ENCODE data around the gene WDR3. TPM values are rescaled to one million over a fixed set of nuclear protein-coding genes. Genes with fewer than 3 reads are reported as not detected.

WDR3 gene
- total RNA-seq, 1 donor from 2014 or later: 17.3 TPM

DNA sequence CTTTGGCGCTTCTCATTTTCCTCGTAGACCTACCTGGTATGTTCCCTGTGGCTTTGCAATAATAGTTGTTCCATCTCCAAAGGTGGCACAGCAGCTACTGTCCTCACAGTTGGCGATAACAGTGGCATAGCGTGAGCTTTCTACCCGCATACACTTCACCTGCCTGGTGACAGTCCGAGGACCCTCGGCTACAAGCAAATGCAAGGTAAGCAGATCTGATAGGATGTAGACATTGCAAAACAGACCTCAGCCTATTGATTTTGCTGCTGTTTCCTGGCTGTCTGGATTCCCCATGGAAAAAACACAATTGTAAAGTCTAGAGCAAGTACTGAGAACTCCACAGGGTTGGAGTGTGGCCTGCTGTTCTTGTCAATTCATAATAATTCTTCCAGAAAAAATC, 78.5 kb downstream of the WDR3 start:
- Mint-ChIP-seq H3K27ac (ENCODE audit: unreplicated experiment) (no peak overlapping the region), H3K27me3 (ENCODE audit: low read depth) (peaks cover 3% of the 10 kb centered on the region), H3K9me3 (ENCODE audit: low read depth) (peaks cover 5% of the 10 kb centered on the region), H3K36me3 (ENCODE audit: low read depth) (peaks cover 3% of the 10 kb centered on the region), H3K4me3 (ENCODE audit: unreplicated experiment) (no peak overlapping the region), H3K4me1 (ENCODE audit: low read depth) (no peaks in the 10 kb centered on the region)
- no peak for TF ChIP-seq CTCF (IDR thresholded peaks at IDR 0.05)
- DNase-seq (ENCODE audit: low spot score): no peak

- DNase-seq (ENCODE audit: low spot score): no peak
- Mint-ChIP-seq H3K9me3 (ENCODE audit: low read depth) (no peaks in the 10 kb centered on the region), H3K4me3 (ENCODE audit: unreplicated experiment) (no peak overlapping the region), H3K36me3 (ENCODE audit: low read depth) (no peaks in the 10 kb centered on the region), H3K27me3 (ENCODE audit: low read depth) (peaks cover 3% of the 10 kb centered on the region), H3K4me1 (ENCODE audit: low read depth) (no peaks in the 10 kb centered on the region), H3K27ac (ENCODE audit: unreplicated experiment) (no peak overlapping the region)
- no peak for TF ChIP-seq CTCF (IDR thresholded peaks at IDR 0.05)
These were observed 83.1 kb downstream of the WDR3 start for GRCh38 chr1:118012515-118013124.

DNA sequence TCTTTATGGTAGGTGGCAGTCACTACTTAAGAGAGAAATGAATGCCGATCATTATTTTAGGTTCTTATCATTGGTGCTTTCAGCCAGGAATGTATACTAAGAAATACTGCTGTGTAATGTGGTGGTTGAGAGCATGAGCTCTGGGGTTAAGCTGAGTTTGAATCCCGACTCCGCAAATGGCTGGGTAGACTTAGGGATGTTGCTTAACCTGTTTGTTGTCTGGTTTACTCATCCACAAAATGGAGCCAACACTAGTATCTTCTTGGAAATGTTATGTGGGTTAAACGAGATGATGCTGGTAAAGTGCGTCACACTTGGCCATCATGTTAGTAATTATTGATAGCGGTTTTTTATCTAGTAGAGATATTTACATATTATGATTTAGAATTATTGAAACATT, 83.8 kb downstream of the WDR3 start:
- TF ChIP-seq CTCF (IDR thresholded peaks at IDR 0.05): no peak
- Mint-ChIP-seq H3K27ac (ENCODE audit: unreplicated experiment) (no peak overlapping the region), H3K4me3 (ENCODE audit: unreplicated experiment) (no peak overlapping the region), H3K36me3 (ENCODE audit: low read depth) (no peaks in the 10 kb centered on the region), H3K4me1 (ENCODE audit: low read depth) (no peaks in the 10 kb centered on the region), H3K27me3 (ENCODE audit: low read depth) (peaks cover 3% of the 10 kb centered on the region), H3K9me3 (ENCODE audit: low read depth) (no peaks in the 10 kb centered on the region)
- no peak for DNase-seq (ENCODE audit: low spot score)

DNA sequence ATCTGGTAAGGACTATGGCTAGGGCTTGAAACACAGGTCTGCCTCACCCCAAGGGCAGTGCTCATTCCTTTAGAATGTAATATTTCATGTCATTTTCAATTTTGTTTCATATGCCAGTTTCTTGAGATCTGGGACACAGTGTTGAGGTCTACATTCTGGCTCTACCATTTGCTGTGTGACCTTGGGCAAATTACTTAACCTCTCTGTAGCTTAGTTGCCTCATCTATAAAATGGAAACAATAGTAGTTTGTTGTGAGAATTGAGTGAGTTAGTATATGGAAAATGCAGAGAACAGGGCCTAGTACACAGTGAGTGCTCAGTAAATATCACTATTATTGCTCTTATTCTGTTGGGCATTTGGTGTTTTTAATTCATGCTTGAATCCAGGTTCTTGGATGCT, 84.4 kb downstream of the WDR3 start:
- TF ChIP-seq CTCF (IDR thresholded peaks at IDR 0.05): no peak
- no peaks in the 10 kb centered on the region for H3K36me3 Mint-ChIP-seq (ENCODE audit: low read depth)
- H3K4me3 Mint-ChIP-seq (ENCODE audit: unreplicated experiment): no peak overlapping the region
- no peak for DNase-seq (ENCODE audit: low spot score)
- H3K27me3 Mint-ChIP-seq (ENCODE audit: low read depth): peaks cover 3% of the 10 kb centered on the region
- no peaks in the 10 kb centered on the region for H3K9me3 Mint-ChIP-seq (ENCODE audit: low read depth)
- H3K4me1 Mint-ChIP-seq (ENCODE audit: low read depth): no peaks in the 10 kb centered on the region
- H3K27ac Mint-ChIP-seq (ENCODE audit: unreplicated experiment): no peak overlapping the region

Other genes starting within 250 kb of the WDR3 start
- gene GDAP2, start 118 bp upstream of the WDR3 start, total RNA-seq: 22.7 to 25.7 TPM (median 22.7 TPM) in 3 replicates